VCaP (cell line): ENCODE results near the gene CYP4V2.

Experiments used
- H3K27ac ChIP-seq: fragments of 450-650 bp; 2 replicates; pipeline ENCODE4 v1.5.1; 2017
- TF ChIP-seq, protein P1 (sequence below): fragments of 450-650 bp; conservative IDR thresholded peaks from 2 replicates; pipeline ENCODE4 v1.5.1; 2017; ENCODE audit warnings: mild to moderate bottlenecking, moderate library complexity

The CYP4V2 gene

DNA sequence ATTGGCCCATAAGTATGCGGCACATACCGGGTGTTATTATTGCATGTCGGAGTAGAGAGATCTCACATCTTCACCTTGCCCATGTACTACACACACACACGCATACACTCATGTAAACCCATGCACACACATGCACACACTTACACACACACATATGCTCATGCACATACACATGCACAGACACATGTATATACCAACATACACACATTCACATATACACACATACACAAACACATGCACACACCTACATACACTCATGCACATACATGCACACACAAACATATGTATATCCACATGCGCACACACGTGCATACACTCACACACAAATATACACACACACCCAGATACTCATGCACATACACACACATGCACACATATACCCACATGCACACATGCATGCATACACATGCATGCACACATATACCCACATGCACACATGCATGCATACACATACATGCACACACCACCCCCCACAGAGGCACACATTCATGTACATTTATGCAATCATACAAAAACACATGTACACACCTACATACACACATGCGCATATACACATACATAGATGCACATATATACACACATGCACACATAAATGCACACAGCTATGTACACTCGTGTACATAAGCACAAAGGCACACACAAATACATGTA is 11.2 kb downstream of the CYP4V2 start:
- TF ChIP-seq, protein P1, sequence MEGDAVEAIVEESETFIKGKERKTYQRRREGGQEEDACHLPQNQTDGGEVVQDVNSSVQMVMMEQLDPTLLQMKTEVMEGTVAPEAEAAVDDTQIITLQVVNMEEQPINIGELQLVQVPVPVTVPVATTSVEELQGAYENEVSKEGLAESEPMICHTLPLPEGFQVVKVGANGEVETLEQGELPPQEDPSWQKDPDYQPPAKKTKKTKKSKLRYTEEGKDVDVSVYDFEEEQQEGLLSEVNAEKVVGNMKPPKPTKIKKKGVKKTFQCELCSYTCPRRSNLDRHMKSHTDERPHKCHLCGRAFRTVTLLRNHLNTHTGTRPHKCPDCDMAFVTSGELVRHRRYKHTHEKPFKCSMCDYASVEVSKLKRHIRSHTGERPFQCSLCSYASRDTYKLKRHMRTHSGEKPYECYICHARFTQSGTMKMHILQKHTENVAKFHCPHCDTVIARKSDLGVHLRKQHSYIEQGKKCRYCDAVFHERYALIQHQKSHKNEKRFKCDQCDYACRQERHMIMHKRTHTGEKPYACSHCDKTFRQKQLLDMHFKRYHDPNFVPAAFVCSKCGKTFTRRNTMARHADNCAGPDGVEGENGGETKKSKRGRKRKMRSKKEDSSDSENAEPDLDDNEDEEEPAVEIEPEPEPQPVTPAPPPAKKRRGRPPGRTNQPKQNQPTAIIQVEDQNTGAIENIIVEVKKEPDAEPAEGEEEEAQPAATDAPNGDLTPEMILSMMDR, result no peak
- peak overlapping the region; percentile 85 for H3K27ac ChIP-seq

DNA sequence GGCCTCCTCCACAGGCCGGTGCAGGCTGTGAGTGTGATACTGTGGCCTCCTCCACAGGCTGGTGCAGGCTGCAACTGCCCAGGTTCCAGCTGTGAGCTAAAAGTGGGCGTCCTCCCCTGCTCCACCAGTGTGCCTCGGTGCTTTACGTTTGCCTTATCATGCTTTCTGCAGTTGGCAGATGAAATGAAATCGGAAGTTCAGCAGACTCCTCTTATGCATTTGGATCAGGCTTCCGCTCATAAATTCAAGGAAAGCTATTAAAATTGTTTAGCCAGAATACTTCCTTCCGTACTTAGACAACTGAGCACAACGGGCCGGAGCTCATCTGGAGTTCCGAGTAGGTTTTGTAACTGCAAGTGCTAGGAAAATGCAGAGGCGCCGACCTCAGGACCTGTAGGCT is 12.0 kb downstream of the CYP4V2 start:
- H3K27ac ChIP-seq, result peak overlapping the region; percentile 85

DNA sequence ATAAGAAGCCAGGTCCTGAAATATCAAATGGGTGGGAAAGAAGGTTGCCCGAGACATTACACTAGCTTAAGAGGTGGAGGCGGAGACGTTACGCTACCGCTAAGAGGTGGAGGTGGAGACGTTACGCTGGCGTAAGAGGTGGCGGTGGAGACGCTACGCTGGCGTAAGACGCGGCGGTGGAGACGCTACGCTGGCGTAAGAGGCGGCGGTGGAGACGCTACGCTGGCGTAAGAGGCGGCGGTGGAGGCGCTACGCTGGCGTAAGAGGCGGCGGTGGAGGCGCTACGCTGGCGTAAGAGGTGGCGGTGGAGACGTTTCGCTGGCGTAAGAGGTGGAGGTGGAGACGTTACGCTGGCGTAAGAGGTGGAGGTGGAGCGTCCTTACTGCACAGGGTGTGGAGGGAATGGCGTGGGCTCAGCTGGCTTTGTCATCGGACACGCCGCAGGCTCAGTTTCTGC is 12.8 kb downstream of the CYP4V2 start:
- H3K27ac ChIP-seq, result peak overlapping the region; percentile 85
- TF ChIP-seq, protein P1, result no peak

More for the DNA sequence above, 12.0 kb downstream of the CYP4V2 start:
- TF ChIP-seq, protein P1, result no peak

DNA sequence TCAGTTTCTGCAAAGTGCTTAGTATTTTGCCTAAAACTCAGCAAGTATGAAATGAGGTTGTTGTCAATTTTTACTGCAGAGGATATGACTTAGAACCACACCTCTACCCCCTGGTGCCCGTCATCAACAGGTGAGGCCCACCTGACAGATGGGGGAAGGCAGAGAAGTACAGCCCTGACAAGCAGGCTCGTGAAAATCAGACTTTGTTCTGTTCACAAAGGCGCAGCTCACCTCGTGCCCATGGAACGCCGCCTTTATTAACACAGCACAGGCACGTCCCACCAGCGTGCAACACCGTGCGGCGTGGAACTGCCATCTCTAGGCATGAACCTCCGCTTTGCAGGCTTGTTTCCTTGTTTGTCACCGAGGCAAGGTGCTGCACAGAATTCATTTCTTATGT is 13.3 kb downstream of the CYP4V2 start:
- peak overlapping the region; percentile 85 for H3K27ac ChIP-seq

DNA sequence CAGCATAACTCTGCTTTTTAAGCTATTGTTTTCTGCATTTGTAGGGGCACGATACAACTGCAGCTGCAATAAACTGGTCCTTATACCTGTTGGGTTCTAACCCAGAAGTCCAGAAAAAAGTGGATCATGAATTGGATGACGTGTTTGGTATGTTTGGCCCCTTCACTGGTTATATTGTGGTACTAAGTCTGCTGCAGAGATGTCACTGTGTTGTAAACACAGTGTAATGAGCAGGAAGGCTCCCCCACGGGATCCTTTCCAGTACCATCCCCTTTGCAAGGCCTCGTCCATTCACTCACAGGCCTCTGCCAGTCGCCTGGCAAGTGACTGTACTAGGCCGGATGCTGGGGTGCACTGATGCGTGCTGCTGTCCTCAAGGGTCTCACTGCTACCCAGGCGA is 13.8 kb downstream of the CYP4V2 start:
- H3K27ac ChIP-seq, result peak overlapping the region; percentile 85
- TF ChIP-seq, protein P1, result no peak

More for the DNA sequence above, 13.3 kb downstream of the CYP4V2 start:
- TF ChIP-seq, protein P1, result no peak

DNA sequence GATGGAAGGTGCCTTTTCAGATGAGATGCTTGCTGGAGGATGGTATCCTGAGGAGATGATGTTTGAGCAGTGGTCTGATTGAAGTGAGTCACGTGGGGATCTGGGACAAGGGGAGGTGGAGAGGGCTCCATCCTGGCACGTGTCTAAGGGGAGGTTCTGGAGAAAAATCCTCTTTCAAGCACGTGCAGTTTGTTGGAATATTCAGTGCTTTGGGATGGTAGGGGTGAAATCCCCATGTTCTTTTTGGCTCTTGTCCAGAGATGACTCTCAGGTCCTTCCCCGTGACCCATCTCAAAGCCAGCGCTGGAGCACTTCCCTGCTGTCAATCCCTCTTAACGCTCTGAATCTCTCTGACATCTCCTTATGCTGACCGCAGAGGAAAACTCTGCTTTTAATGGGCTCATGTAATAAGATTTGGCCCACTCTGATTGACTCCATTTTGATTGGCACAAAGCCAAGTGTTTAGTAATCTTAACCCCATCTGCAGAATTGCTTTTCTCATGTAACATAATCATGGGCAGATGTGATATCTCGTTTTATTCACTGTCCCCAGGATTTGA is 25.2 kb downstream of the CYP4V2 start:
- TF ChIP-seq, protein P1, result no peak
- H3K27ac ChIP-seq, result no peak overlapping the region

DNA sequence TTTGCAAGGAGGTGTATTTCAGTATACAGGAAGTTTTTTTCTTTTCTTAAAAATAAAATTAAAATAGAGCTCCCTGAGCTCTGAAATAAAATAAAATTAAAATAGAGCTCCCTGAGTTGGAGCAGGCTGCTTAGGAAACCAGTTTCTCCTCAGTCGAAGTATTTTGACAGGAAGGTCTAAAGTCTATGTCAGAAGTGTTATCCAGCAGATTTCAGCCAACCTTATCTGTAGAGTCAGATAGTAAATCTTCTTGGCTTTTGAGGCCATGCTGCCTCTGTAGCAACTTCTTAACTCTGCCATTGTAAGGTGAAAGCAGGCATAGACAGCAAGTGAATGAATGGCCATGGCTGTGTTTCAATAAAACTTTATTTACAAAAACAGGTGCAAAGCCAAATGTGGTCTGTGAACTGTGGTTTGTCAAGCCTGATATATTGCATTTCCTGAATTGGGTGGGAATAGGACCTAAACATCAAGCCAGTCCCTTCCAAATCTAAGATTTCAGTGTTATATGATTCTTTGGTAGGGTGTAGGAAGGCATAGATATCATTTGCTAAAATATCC is 26.4 kb downstream of the CYP4V2 start:
- TF ChIP-seq, protein P1, result no peak
- no peak overlapping the region for H3K27ac ChIP-seq
